Right cardiac atrium (tissue), 5 donors: ENCODE data around the gene HDAC7. TPM values are rescaled to one million over a fixed set of nuclear protein-coding genes. Genes with fewer than 3 reads are reported as not detected.

Experiments used
- ATAC-seq, 2 donors: fragments of 200-7000 bp; cut with Tn5 transposase; one replicate each; pipeline versions ENCODE4 v1.8.0 to v1.9.1; 2020; ENCODE audit warnings: moderate library complexity in 2 of 2, mild to moderate bottlenecking in 1 of 2
- DNase-seq, 3 donors: peaks; one replicate each; pipeline ENCODE4 v3.0.0-alpha.2; 2020
- H3K27ac ChIP-seq: one replicate; pipeline ENCODE4 v1.5.1; 2013; ENCODE audit warnings: mild to moderate bottlenecking, low read length, control low read depth, moderate library complexity
- H3K27me3 ChIP-seq: one replicate; pipeline ENCODE4 v1.6.1; 2013; ENCODE audit not compliant: control insufficient read depth, insufficient read depth
- H3K4me1 ChIP-seq: one replicate; pipeline ENCODE4 v1.6.1; 2013; ENCODE audit warnings: low read length; ENCODE audit not compliant: control insufficient read depth, insufficient read depth
- H3K4me3 ChIP-seq: one replicate; pipeline ENCODE4 v1.5.1; 2013; ENCODE audit warnings: low read length, control low read depth
- H3K9me3 ChIP-seq: one replicate; pipeline ENCODE4 v1.6.1; 2013; ENCODE audit warnings: low read length; ENCODE audit not compliant: control insufficient read depth
- WGBS: extraction: QIAGEN DNeasy Blood & Tissue Kit; methylation state at CpG from one replicate; pipeline ENCODE4 v1.1.7; 2013; 5-methylcytosine and 5-hydroxymethylcytosine counted together
- intact Hi-C, 4 donors: fragments of 100-400 bp; cut with DNase I; formaldehyde crosslinking; loops; one replicate each; pipeline versions ENCODE4 v1.11.0 to v1.14.0; 2022 to 2023
- polyA plus RNA-seq: library from polyadenylated mRNA; stranded (reverse); fragments of 200-250 nt; gene quantifications from one replicate; pipeline ENCODE4 v1.2.3, GENCODE V29; 2013
- total RNA-seq, 4 donors: library from RNA; stranded (reverse); fragmentation: NEBNext Ultra II Directional; extraction: Animal tissue kit (Norgen Biotek cat#: 25700); gene quantifications; one replicate each; pipeline ENCODE4 v1.2.1, GENCODE V29; 2021
- donor health status: healthy with polysubstance abuse.
- donor health status: DM: no; HTN: yes; CAD: no.
- donor health status: DM: no; HTN: no; CAD: no.
- donor health status: DM: no; HTN: yes; CAD: no; lungs with severe emphysema.
- donor health status: DM: yes; HTN: yes; CAD: no.

Gene HDAC7
- total and polyA plus RNA-seq, 5 donors = 38.0 to 60.1 (median 49.7) TPM

DNA sequence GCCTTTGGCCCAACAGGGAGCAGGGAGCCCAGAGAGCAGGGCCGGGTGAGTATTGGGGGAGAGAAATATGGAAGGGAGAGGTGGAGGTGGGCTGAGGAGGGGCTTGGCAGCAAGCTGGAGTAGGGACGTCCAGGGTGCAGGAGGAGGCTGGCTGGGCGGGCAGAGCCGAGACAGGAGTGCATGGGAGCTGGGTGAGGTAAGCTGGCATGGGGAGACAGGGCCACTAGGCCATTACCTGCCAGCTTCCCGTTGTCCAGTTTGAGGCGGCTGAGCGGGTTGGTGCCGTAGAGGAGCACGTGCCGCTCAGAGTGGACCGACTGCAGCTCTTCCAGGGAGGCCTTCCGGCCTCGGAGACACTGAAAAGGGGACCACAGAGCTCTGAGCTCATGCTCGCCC lies 28.4 kb downstream of the HDAC7 start:
- H3K4me1 ChIP-seq = no peaks in the 10 kb centered on the region
- intact Hi-C loops = no loop called here
- H3K27me3 ChIP-seq = no peaks in the 10 kb centered on the region
- DNase-seq = peak; percentile 8 to 42 (median 40)
- no peak for ATAC-seq
- H3K4me3 ChIP-seq = no peak overlapping the region
- WGBS = 89% methylated on average over 14 of the region's 14 CpGs
- H3K9me3 ChIP-seq = no peaks in the 10 kb centered on the region
- no peak overlapping the region for H3K27ac ChIP-seq

- H3K4me1 ChIP-seq = no peaks in the 10 kb centered on the region
- DNase-seq (peak; percentile 12 to 43 (median 34)), ATAC-seq (no peak)
- no peaks in the 10 kb centered on the region for H3K9me3 ChIP-seq
- no peak overlapping the region for H3K4me3 ChIP-seq
- 90% methylated on average over 20 of the region's 20 CpGs for WGBS
- H3K27me3 ChIP-seq = no peaks in the 10 kb centered on the region
- intact Hi-C loops = no loop called here
- H3K27ac ChIP-seq = no peak overlapping the region
These were observed 28.9 kb downstream of the HDAC7 start for GRCh38 chr12:47790676-47791350.

DNA sequence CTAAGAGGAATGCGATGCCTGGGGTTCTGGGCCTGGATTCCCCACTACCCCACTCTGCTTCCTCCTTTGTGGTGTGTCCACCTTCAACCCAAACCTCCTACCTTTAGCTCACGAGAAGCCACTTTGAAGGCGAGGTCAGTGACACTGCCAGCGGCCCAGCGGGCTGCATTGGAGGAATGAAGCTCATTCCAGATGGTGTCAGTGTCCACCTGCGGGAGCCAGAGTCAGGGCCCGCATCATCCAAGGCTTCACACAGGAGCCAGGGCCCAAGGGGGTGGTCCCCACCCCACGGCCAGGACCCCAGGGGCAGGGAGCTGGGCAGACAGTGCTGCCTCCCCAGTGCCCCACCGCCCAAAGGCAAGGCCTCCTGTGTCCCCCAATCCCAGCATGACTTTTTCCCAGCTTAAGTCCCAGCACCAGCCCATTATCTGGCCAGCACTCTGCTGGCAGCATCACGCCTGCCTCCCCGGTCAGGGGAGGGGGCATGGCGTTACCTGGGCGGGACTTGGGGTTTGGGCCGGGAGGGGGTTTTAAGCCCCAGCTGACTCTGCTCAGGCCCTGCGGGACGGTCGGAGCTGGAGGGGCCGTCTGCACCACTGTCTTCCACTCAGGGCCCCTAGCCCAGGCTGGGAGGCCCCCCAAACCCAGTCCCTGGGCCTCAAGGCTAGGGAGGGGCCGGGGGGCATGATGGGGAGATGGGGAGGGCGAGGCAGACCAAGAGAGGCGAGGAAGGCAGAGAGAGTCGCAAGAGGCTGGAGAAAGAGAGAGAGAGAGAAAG lies 29.8 kb downstream of the HDAC7 start:
- ATAC-seq (no peak), DNase-seq (peak; percentile 6 to 51 (median 47))
- WGBS = 87% methylated on average over 22 of the region's 22 CpGs
- Histone ChIP-seq H3K27me3 (no peaks in the 10 kb centered on the region), H3K9me3 (no peaks in the 10 kb centered on the region), H3K4me3 (no peak overlapping the region), H3K4me1 (no peaks in the 10 kb centered on the region), H3K27ac (no peak overlapping the region)
- intact Hi-C loops = loop anchor here in 1 of 4 donors (10.0 kb wide), 1 partner anchor 45 kb away; no protein-coding TSS in a partner anchor

DNA sequence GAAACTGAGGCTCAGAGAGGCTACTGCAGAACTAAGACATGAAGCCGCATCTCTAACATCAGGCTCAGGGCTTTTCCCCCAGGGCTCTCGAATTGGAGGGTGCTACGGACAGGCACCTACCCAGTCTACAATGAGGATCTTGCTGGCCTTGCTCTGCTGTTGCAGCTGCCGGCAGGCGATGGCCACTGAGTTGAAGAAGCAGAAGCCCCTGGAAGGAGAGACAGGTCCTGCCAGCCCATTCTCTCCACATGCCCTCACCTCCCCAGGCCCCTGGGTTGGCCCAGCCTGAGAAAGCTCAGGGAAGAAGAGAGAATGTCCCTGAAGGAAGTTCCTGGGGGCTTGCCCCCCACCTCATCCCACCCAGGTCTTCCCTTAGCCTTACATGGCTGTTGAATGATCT lies 30.6 kb downstream of the HDAC7 start:
- Histone ChIP-seq H3K27me3 (no peaks in the 10 kb centered on the region), H3K4me1 (no peaks in the 10 kb centered on the region), H3K9me3 (no peaks in the 10 kb centered on the region), H3K4me3 (no peak overlapping the region), H3K27ac (no peak overlapping the region)
- ATAC-seq = no peak
- 86% methylated on average over 5 of the region's 5 CpGs for WGBS
- intact Hi-C loops = loop anchor here in 1 of 4 donors (10.0 kb wide), 1 partner anchor 46 kb away; no protein-coding TSS in a partner anchor
- peak in 2 of 3 donors; percentile 11 to 26 for DNase-seq

DNA sequence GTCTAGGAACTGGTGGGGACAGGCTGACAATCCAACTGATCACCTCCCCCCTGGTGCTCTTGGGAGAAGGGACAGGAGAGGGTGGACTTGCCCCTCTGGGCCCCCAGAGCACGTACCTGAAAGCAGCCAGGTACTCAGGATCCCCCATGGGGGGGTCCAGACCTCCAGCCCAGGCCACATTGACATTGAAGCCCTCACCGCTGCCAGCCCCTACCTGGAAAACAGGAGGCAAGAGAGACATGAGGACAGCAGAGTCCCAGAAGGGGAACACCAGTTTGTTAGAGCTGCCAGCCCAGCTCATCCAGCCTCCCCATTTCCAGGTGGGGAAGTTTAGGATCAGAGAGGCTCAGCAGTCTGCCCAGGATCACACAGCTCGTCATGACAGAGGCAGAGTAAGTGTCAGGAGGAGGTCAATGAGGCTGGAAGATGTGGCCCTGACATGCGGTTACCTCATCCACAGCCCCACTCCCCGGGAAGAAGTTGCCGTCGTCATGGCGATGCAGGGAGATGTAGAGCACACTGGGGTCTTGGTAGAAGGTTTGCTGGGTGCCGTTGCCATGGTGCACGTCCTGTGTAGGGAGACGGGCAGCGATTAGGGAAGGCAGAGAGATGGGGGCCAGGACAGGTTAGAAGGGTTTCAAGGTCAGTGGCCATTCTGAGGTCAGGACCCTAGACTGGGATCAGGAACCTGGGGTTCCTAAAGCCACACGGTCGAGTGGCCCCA lies 31.9 kb downstream of the HDAC7 start:
- H3K27ac ChIP-seq = no peak overlapping the region
- ATAC-seq (no peak), DNase-seq (peak in 2 of 3 donors; percentile 42 to 52)
- 78% methylated on average over 14 of the region's 14 CpGs for WGBS
- no peaks in the 10 kb centered on the region for H3K27me3 ChIP-seq
- H3K4me1 ChIP-seq = no peaks in the 10 kb centered on the region
- no peaks in the 10 kb centered on the region for H3K9me3 ChIP-seq
- intact Hi-C loops = loop anchor here in 1 of 4 donors (10.0 kb wide), 1 partner anchor 47 kb away; no protein-coding TSS in a partner anchor
- H3K4me3 ChIP-seq = no peak overlapping the region

GRCh38 chr12:47786662-47787280 lies 32.9 kb downstream of the HDAC7 start:
- DNase-seq (peak in 2 of 3 donors; percentile 55 to 62), ATAC-seq (no peak)
- Histone ChIP-seq H3K27ac (no peak overlapping the region), H3K4me1 (no peaks in the 10 kb centered on the region), H3K9me3 (no peaks in the 10 kb centered on the region), H3K4me3 (no peak overlapping the region), H3K27me3 (no peaks in the 10 kb centered on the region)
- 89% methylated on average over 10 of the region's 10 CpGs for WGBS
- intact Hi-C loops = loop anchor here in 1 of 4 donors (10.0 kb wide), 1 partner anchor 48 kb away; no protein-coding TSS in a partner anchor

DNA sequence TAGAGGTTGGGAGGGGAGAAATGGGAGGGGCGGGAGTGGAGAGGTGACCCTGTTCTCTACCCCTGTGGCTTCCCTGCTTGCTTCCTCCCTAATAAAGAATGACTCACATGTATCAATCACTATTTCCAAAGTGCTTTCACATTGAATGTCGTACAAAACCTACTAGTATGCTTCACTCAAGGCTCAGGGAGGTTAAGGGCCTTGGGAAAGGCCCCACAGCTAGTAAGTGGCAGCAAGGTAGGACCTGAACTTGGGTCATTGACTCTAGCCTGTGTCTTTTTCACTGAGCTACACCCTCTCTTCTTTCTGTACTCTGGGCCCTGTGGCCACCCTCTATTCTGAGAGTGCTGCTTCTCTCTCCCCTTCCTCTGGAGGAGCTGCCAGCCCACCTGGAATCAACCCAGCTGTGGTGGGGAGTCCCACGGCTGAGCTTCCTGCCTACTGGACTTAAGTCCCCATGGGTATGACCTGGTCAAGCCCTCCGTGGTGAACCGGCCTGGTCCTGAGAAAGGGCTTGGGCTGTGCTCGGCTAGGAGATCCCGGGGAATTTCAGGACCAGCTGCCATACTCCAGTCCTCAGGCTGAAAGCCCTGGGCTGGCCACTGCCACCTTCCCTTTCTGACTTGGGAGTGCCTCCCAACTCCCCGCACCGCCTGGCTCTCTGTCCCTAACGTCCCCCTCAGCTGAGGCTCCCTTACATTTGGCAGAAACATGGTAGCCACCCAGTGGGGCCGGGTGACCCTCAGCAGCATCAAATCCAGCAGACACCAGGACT lies 33.6 kb downstream of the HDAC7 start:
- 67% methylated on average over 11 of the region's 11 CpGs for WGBS
- intact Hi-C loops = loop anchor here in 1 of 4 donors (10.0 kb wide), 1 partner anchor 49 kb away; no protein-coding TSS in a partner anchor
- H3K27ac ChIP-seq = peak overlapping the region; percentile 4
- ATAC-seq = no peak
- H3K4me3 ChIP-seq = no peak overlapping the region
- no peaks in the 10 kb centered on the region for H3K27me3 ChIP-seq
- peak in 2 of 3 donors; percentile 41 to 60 for DNase-seq
- no peaks in the 10 kb centered on the region for H3K9me3 ChIP-seq
- no peaks in the 10 kb centered on the region for H3K4me1 ChIP-seq

- Histone ChIP-seq H3K27me3 (no peaks in the 10 kb centered on the region), H3K27ac (no peak overlapping the region), H3K4me3 (no peak overlapping the region), H3K9me3 (no peaks in the 10 kb centered on the region), H3K4me1 (no peaks in the 10 kb centered on the region)
- DNase-seq = peak in 2 of 3 donors; percentile 48 to 70
- WGBS = 77% methylated on average over 15 of the region's 15 CpGs
- ATAC-seq = no peak
- intact Hi-C loops = loop anchor here in 1 of 4 donors (10.0 kb wide), 1 partner anchor 50 kb away; no protein-coding TSS in a partner anchor
These were observed 34.4 kb downstream of the HDAC7 start for GRCh38 chr12:47785036-47785886.
